ENCODE data around the gene AP4E1.

DNA sequence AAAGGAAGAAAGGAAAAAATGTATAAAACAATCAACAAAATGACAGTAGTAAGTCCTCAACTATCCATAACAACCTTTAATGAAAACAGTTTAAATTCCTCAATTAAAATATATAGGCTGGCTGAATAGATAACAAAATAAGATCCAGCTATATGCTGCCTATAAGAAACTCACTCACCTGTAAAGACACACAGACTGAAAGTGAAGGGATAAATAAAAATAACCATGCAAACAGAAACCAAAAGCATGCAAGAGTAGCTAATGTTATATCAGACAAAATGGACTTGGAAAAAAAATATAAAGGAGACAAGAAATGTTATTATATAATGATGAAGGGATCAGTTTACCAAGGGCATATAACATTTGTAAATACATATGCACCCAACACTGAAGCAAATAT, 51.2 kb downstream of the AP4E1 start:
- TF ChIP-seq FOXA1 (IDR thresholded peaks at IDR 0.05): no peak
- no peak for TF ChIP-seq LEF1 (IDR thresholded peaks at IDR 0.05; ENCODE audit: borderline replicate concordance)
- TF ChIP-seq ZNF384 (IDR thresholded peaks at IDR 0.05): no peak
